GM18867 (cell line): ENCODE data around the gene RSPH6A.
A peak's percentile ranks its signal among the peaks of the same experiment; 100 is the strongest.
"Not testable (repeated sequence)": the region's sequence is repeated elsewhere in the genome, so short reads cannot be mapped to it uniquely, and the experiment has no call there.

Source experiments
- ATAC-seq: cut with Tn5 transposase; IDR thresholded peaks from one replicate; pipeline ENCODE4 v1.9.1; 2021; ENCODE audit warnings: mild to moderate bottlenecking, moderate library complexity; ENCODE audit not compliant: unreplicated experiment

Gene RSPH6A

GRCh38 chr19:45804140-45804958, 10.8 kb downstream of the RSPH6A start:
- ATAC-seq: no peak

GRCh38 chr19:45801603-45802175, 13.4 kb downstream of the RSPH6A start:
- ATAC-seq: no peak

DNA sequence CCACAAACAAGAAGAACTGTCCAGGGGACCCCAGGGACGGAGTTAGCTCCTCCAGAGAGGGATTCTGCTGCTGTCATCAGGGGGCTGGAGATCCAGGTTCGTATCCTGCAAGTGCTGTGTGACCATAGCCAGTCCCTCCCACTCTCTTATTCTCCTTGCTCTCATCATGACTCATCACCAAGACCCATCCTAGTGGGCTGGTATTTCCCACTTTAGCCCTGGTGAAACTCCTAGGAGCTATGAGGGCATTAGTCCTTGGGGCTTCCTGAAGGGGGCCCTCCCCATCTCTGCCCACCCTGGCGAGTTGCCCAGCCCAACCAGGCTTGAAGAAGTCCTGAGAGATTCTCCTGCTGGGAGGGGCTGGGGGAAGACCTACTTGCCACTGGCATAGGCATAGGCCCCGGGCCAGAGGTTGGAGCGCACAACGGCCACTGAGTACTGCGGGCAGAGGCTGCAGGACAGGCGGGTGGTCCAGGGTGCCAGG, 15.0 kb downstream of the RSPH6A start:
- ATAC-seq: no peak

- ATAC-seq: not testable (repeated sequence)
Measured at GRCh38 chr19:45799541-45799940, 15.6 kb downstream of the RSPH6A start.

GRCh38 chr19:45798995-45799517, 16.1 kb downstream of the RSPH6A start:
- ATAC-seq: no peak

- no peak for ATAC-seq
Measured at GRCh38 chr19:45794627-45795026, 20.5 kb downstream of the RSPH6A start.

- ATAC-seq: no peak
Measured at GRCh38 chr19:45793876-45794275, 21.2 kb downstream of the RSPH6A start.

- ATAC-seq: no peak
Measured at GRCh38 chr19:45793178-45793564, 21.9 kb downstream of the RSPH6A start.

GRCh38 chr19:45792470-45793177, 22.5 kb downstream of the RSPH6A start, which contains the start of gene DMWD:
DMWD (minus strand) TSS chr19:45792845; CDS start chr19:45792756, 89 bp downstream.
- peak; percentile 93 for ATAC-seq

- no peak for ATAC-seq
Measured at GRCh38 chr19:45791744-45792469, 23.2 kb downstream of the RSPH6A start.

- ATAC-seq: no peak
Measured at GRCh38 chr19:45790942-45791341, 24.2 kb downstream of the RSPH6A start.

GRCh38 chr19:45789035-45789786, 25.9 kb downstream of the RSPH6A start:
- ATAC-seq: no peak

- ATAC-seq: no peak
Measured at GRCh38 chr19:45786533-45786894, 28.6 kb downstream of the RSPH6A start.

DNA sequence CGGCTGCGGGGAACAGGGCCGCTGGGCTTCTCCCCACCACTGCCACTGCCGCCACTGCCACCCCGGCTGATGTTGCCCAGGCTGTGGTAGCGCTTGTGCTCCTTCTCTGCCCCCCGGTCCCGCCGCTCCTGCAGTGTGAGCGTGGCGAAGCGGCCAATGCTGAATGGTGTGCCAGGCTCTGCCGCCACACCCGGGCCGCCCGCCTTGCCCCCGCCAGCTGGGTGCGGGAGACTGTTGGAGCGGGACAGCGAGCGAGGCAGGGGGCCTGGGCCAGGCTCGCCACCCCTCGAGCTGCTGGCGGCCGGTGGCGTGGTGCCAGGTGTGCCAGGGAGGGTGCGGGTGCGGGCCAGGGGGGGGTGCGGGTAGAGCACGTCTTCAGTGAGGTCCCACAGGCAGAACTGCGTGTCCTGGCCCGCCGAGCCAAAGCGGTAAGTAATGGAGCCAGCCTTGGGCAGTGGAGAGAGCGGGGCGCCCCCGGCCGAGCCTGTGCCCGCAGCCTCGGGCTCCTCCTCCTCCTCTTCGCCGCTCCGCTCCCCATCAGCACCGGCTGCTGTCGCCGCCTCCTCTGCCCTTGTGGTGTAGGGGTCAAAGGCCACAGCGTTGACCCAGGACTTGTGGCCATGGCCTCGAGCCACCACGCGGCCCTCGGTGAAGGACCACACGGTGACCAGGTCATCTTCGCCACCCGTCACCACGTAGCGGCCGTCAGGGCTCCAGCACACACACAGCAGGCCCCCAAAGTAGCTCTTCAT, 29.2 kb downstream of the RSPH6A start:
- no peak for ATAC-seq

DNA sequence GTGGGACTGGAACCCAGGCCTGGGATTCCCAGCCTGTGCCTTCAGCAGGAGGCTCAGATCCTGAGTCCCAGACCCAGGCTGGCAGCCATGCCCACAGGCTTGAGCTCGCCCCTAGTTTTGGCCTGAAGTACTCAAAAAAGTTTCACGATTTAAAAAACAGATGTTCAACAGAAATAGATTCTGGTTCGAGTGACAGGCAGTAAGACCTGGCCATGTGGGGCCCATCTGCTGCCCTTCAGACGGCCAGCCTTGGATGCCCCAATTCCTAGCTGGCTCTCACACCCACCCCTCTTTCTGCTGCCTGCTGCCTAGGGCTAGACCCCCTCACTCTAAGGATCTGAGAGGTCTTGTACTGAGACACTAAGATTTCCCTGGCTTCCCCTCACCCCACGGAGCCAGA, 30.0 kb downstream of the RSPH6A start:
- ATAC-seq: no peak

DNA sequence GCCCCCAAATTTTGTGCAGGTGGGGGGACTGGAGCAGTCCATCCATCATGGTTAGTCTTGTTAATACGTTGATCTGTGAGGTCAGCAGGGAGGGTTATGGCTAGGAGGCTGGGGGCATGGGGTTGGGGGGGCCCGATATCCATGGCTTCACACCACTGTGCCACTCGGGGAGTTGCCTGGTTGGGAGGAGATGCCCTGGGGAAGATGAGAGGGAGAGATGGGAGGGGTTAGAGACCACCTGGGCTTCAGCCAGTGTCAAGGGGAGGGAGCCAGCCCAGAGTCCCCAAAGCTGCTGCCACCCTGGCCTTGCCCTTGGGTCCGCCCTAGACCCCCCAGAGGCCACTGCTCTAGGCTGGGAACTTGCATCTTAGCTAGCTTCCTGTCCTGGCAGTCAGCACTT, 31.0 kb downstream of the RSPH6A start:
- no peak for ATAC-seq

GRCh38 chr19:45782820-45783785, 32.0 kb downstream of the RSPH6A start:
- ATAC-seq: no peak

DNA sequence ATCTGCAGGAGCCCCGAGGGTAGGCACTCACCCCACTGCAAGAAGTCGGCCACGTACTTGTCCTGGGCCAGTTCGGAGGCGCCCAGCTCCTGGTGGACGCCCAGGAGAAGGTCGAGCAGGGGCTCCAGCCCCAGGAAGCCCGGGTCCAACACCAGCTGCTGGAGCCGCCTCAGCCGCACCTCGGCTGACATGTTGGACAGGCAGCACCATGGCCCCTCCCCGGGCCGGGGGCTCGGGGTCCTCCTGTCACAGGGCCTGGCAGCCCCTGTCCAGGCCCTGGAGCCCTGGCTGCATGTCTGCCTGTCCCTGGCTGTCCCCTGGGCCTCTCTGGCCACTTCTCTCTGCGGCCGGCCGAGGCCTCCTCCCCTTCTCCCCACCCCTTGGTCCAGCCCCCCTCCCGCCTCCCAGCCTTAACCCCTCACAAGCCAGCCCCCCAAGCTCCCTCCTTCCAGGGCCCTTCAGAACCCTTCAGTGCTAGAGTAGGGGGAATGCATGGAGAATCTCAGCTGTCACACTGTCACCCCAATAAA, 32.9 kb downstream of the RSPH6A start, which contains the start of gene DMPK:
Gene DMPK, minus strand, starts transcription at position 329 of the 530 bp plus-strand sequence. Its CDS starts 138 bp downstream, at position 191.
- no peak for ATAC-seq
